Right lobe of liver (tissue), 4 donors: ENCODE data around the gene ADGRF5.
"Not testable (repeated sequence)": the region's sequence is repeated elsewhere in the genome, so short reads cannot be mapped to it uniquely, and the experiment has no call there.

Source experiments
- POLR2A ChIP-seq: fragments of 450-650 bp; IDR thresholded peaks from one replicate; pipeline ENCODE4 v1.6.1; 2017; ENCODE audit warnings: antibody characterized with exemption, mild to moderate bottlenecking
- TF ChIP-seq, protein P1 (sequence below), 4 donors: fragments of 200-600 bp in 3 of 4; fragments of 450-650 bp in 1 of 4; IDR thresholded peaks; one replicate each; pipeline versions ENCODE4 v1.5.1 to v1.8.0; 2016 to 2022; ENCODE audit warnings: antibody characterized with exemption in 4 of 4, mild to moderate bottlenecking in 2 of 4
- donor health status: DM: no; HTN: no; CAD: no.
- donor health status: DM: no; HTN: no; CAD: no.
- donor health status: DM: no; HTN: yes; CAD: no.

DNA sequence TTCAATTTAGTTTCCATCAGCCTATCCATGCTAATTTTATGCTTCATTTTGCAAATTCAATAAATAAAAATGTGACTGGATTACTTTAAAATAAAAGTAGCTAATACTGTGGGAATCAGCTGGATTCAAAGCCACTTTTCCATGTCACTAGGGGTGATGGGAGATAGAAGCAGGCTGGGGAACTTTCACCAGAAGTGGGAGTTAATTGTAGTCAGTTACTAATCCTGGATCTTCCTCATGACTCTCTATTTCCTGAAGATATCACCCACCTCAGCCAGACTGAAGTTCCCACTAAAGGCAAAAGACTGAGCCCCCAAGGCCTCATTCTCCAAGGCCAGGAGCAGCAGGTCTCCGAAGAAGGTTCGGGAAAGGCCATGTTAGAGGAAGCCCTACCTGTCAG lies 86.7 kb downstream of the ADGRF5 start:
- TF ChIP-seq, protein P1, sequence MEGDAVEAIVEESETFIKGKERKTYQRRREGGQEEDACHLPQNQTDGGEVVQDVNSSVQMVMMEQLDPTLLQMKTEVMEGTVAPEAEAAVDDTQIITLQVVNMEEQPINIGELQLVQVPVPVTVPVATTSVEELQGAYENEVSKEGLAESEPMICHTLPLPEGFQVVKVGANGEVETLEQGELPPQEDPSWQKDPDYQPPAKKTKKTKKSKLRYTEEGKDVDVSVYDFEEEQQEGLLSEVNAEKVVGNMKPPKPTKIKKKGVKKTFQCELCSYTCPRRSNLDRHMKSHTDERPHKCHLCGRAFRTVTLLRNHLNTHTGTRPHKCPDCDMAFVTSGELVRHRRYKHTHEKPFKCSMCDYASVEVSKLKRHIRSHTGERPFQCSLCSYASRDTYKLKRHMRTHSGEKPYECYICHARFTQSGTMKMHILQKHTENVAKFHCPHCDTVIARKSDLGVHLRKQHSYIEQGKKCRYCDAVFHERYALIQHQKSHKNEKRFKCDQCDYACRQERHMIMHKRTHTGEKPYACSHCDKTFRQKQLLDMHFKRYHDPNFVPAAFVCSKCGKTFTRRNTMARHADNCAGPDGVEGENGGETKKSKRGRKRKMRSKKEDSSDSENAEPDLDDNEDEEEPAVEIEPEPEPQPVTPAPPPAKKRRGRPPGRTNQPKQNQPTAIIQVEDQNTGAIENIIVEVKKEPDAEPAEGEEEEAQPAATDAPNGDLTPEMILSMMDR (IDR thresholded peaks at IDR 0.05): not testable (repeated sequence)
- not testable (repeated sequence) for TF ChIP-seq POLR2A
